ENCODE data around the gene JTB.

The JTB gene

GRCh38 chr1:153954826-153955225 is 22.6 kb downstream of the JTB start:
- no peak for DNase-seq (ENCODE audit: low read depth in 3 of 3)

DNA sequence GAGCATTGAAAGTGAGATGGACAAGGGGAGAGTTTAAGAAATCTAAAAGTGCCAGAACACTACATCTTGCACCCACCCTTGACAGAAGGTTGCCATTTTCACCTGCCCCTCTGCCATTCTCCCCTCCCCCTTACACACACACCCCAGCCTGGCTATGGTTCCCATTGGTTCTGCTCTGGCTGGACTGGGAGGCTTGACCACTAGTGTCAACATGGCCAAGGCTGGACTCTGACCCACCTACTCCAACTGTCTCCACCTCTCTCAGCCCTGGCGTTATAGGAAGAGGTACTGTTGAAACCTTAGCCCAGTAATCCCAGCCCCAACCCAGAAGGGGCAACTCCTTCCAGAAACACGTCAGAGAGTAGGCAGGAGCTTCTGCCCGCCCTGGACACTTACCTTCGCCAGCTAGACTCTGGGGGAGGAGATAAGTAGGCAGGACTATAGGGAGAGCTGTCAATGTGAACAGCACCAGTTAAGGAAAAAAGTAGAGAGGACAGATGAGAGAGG is 23.6 kb downstream of the JTB start:
- DNase-seq (ENCODE audit: low read depth in 3 of 3), result no peak

DNA sequence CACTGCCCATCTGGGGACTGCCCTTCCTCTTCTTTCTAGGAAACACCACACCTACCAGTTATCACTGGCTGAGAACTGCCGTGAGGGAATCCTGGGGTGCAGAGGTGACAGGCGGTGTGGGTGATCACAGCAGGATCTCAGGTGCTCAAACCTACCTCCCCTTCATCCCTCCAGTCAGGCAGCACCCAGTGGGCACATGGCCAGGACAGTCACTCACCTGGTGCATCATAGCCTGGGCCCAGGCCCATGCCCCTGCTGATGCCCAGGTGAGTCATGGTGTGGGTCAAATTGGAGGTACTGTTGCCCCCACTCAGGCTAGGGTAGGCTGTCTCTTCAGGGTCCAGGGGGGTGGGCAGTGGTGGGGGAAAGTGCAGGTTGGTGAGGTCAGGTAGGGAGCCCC is 25.7 kb downstream of the JTB start:
- no peak for DNase-seq (ENCODE audit: low read depth in 3 of 3)

- no peak for DNase-seq (ENCODE audit: low read depth in 3 of 3)
These were observed 26.3 kb downstream of the JTB start for GRCh38 chr1:153951183-153951582.

- DNase-seq (ENCODE audit: low read depth in 3 of 3), result peak in 2 of 3 experiments; percentile 58 to 75
These were observed 30.7 kb downstream of the JTB start, which contains the start of gene DENND4B for GRCh38 chr1:153946622-153947241. TSS of gene DENND4B (minus strand) at chr1:153946718. CDS start at chr1:153944374, 2,344 bp downstream.

DNA sequence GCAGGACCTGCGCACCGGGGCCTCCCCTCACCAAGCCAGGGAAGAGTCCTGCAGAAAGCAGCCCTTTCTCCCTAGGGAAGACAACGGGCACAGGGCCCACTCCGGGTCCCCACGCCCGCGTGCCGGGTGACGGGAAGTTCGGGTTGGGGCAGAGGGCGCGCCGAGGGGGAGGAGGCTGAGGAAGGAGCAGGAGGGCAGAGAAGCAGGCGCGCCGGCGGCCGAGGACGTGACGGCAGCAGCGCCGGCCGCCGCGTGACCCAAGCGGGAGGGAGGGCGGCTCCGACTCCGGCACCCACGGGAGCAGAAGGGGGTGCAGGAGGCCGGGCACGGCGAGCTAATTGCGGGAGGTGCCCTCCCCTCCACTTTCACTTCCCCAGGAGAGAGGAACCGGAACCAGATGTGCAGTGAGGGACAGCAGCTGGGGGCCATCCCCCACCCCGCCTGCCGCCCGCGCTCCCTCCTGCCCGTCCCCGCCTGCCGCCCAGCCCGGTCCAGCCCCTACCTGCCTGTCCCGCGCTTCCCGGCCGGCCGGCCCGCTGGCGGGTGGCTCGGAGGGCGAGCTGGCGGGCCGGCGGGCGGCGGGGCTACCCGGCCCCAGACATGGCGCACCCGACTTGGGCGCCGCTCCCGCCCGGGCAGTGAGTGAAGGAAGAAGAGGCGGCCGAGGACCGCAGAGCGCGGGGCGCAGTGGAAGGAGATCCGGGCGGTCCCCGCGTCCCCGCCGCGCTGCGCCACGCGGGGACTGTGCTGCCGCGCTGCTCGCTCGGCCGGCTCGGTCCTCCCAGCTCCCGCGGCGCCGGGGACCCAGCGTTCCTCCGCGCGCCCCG is 31.5 kb downstream of the JTB start:
- DNase-seq (ENCODE audit: low read depth in 3 of 3), result peak in 2 of 3 experiments; percentile 41 to 72

DNA sequence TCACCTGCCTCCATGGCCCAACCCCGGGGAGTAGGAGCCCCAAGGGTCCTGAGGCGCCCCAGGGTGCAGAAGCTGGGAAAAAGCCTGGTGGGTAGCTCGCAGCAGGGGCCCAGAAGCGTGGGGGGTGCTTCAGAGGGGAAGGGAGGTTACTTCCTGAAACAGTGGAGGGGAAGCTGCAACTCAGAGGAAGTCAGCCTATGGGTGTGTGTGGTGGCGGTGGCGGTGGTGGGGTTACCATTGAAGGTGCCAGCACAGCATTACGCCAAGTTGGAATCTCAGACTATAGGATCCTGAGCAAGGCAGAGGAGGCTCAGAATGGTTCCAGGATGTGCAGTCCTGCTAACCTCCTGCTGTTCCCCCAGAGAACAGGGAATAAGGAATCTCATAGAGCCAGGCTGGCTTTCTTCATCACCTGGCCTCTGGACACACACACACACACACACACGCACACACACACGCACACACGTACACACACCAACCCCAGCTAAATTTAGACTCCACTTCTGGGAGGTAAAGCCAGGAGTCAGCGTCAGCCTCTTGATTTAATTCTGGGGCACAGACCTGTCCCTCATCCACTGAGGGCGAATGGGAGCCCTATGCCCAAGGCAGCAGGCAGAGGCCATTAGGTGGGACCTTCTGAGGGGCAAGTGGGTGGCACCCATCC is 32.2 kb downstream of the JTB start:
- DNase-seq (ENCODE audit: low read depth in 3 of 3), result peak in 1 of 3 experiments; percentile 73

DNA sequence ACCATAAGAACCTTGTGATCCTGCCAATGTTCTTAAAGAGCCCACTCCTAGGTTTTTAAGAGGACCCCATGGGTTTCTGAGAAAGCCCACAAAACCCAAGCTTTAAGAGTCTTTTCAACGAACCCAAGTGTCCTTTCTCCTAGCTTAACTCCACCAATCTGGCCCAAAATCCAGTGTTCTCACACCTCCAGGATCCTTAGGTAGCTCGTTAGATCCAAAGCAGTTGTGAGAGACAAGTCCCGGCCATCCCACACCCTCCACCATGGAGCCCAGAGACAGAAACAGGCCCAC is 32.7 kb downstream of the JTB start:
- no peak for DNase-seq (ENCODE audit: low read depth in 3 of 3)

GRCh38 chr1:153944005-153944826 is 33.3 kb downstream of the JTB start:
- no peak for DNase-seq (ENCODE audit: low read depth in 3 of 3)

GRCh38 chr1:153942766-153943549 is 34.5 kb downstream of the JTB start:
- DNase-seq (ENCODE audit: low read depth in 3 of 3), result no peak

DNA sequence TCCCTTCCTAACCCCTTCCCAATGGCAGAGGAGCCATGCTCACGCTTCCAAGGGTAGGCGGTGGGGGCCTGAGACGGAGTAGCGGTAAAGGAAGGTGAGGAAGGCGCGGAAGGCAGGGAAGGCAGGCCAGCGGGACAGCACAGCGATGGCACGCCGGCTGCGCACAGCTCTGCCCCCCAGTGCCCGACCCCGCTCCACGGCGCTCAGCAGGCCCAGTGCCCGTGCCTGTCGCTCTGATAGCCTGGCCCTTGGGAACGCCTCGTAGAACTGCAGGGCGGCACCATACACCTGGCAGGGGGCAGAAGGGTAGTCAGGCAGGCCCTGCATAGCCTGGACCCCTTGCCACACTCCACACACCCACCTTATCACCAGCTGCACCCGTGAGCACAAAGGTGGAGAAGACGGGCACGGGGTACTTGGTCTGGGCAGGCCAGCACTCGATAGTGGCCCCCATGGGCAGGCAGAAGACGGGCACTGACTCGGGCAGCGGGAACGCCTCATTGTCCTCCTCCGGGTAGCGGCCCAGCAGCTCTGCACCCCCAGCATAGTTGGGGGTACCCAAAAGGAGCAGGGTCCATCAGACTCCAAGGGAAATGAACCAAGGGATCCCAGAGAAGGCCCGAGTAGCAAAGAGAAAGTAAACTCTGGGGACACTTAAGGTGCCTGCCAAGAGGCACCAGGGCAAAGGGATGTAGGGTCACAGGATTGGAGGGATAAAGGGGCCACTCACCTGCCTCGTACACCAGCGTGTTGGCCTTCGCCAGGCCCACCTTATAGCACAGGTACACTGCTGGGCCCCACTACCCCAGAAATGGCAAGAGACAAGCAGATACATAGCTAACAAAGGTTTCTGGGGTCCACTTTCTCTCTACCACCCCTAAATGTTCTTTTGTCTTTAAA is 35.4 kb downstream of the JTB start:
- DNase-seq (ENCODE audit: low read depth in 3 of 3), result no peak

DNA sequence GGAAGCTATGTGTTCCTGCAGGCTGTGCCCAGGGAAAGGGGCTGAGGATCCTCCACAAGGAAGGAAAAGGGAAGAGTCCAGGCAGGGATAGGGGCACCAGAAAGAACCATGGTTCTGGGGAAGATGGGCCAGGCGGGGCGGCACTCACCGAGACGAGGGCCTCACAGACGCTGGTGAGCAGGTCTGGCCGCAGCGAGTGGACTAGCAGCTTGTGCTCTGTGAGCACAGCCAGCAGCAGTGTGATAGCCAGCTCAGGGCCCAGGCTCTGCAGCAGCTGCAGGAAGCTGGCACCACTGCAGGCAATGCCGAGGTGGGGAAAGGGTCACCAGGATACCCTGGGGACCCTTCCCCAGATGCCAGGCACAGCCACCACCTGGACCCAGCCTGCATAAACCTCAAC is 36.7 kb downstream of the JTB start:
- no peak for DNase-seq (ENCODE audit: low read depth in 3 of 3)

GRCh38 chr1:153939476-153939875 is 38.0 kb downstream of the JTB start:
- no peak for DNase-seq (ENCODE audit: low read depth in 3 of 3)

- DNase-seq (ENCODE audit: low read depth in 3 of 3), result no peak
These were observed 38.5 kb downstream of the JTB start for GRCh38 chr1:153938996-153939395.

GRCh38 chr1:153937331-153937730 is 40.1 kb downstream of the JTB start:
- DNase-seq (ENCODE audit: low read depth in 3 of 3), result no peak

- no peak for DNase-seq (ENCODE audit: low read depth in 3 of 3)
These were observed 41.3 kb downstream of the JTB start for GRCh38 chr1:153936011-153936802.

DNA sequence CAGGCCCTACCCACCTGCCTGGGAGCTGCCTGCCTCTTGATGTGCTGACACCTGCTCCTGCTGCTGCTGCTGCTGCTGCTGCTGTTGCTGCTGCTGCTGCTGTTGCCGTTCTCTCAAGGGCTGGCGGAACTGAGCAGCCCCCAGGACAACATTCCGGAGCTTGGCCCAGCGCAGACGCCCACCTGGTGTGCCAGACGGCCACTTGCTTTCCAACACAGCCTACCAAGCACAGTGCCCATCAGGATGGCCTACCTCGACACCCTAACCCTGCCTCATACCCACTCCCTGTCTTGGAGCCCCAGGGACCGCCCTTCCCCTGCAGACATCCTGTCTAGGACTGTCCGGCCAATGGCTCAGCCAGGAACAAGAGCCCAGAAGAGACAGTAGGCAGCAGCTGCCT is 42.7 kb downstream of the JTB start:
- DNase-seq (ENCODE audit: low read depth in 3 of 3), result no peak

- no peak for DNase-seq (ENCODE audit: low read depth in 3 of 3)
These were observed 43.5 kb downstream of the JTB start for GRCh38 chr1:153933955-153934354.

DNA sequence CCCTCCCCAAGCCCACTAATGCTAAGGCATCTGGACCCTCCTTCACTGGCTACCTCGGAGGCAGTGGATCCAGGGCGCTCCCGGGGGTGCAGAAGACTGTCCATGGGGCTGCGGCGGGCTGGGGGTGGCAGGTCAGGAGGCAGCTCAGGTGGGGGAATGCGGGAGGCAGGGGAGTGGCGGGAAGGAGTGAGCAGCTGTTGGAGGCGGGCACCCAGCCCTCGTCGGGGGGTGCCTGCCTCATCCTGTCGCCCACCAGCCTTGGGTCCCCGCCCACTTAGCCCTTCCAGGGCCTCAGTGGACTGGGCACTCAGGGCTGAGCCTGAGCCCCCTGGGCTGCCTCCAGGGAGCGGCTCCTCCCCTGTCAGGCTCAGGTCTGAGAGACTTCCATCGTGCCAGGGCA is 44.0 kb downstream of the JTB start:
- no peak for DNase-seq (ENCODE audit: low read depth in 3 of 3)

Data from stimulated activated CD4-positive, alpha-beta T cell treated with anti-CD3 and anti-CD28 coated beads, TNF-alpha, amount 100 ng/mL, for 24 hours (primary cell).